Endometrial microvascular endothelial cells (primary cell): ENCODE results near the gene UBE2QL1. TPM values are rescaled to one million over a fixed set of nuclear protein-coding genes. Genes with fewer than 3 reads are reported as not detected.

Source experiments
- in situ Hi-C: cut with HindIII; loops from 2 replicates; pipeline ENCODE4 v1.10.0; 2017; ENCODE audit warnings: low sequenced_read_pairs, low pct_unique_long_range_greater_than_20kb; ENCODE audit errors: inconsistent ontology term
- total RNA-seq: library from RNA; depleted of rRNA; stranded (reverse); fragments of >200 nt; gene quantifications from one replicate; pipeline ENCODE4 v1.2.3, GENCODE V29; 2015; ENCODE audit errors: inconsistent ontology term

Gene UBE2QL1
- total RNA-seq, 1 donor from 2014 or later = under 0.01 TPM

DNA sequence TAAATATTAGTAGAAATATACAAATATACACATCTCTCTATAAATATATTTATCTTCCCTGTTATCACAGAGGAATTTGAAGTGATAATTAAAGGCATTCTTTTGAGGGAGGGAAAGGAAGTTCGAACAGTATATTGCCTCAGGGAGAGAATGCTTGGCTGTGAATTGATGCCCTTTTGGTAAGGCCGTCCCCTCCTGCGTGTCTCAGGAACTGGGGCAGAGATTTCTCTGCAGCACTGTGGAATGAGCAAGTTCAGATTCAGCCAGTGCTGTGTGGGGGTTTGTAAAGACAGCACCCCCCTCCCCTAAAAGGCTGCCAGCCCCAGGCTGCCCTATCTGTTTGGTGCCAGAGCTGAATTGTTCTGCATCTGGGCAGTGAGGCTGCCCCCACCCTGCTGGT lies 42.0 kb downstream of the UBE2QL1 start:
- in situ Hi-C loops = no loop called here

DNA sequence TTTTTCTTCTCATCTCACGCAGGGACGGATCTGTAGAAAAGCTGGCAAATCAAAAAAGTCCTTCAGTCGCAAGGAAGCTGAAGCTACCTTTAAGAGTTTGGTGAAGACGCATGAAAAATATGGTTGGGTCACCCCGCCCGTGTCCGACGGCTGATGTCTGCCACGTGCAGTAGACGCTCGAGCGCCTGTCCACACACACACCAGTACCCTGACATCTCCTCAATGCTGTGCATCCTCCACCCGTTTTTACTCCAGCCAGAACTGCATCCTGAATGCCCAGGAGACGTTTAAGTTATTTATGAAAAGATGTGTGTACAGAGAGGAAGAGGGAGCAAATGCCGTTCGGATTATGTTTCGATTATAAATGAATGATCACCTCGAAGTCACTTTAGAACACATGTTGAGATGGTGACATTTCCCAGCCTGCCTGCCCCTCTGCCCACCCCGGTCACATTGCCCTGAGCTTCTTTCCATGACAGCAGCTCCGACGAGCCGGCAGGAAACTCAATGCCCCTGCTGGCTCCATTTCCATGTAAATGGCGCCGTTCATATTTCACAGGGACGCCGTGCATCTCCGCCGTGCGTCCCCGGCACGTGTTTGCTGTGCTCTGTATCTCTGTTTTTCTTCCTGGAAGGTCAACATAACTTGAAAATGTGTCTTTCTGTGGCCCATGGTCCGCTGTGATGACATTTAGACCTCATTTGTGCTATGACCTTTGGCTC lies 42.7 kb downstream of the UBE2QL1 start:
- in situ Hi-C loops = no loop called here

DNA sequence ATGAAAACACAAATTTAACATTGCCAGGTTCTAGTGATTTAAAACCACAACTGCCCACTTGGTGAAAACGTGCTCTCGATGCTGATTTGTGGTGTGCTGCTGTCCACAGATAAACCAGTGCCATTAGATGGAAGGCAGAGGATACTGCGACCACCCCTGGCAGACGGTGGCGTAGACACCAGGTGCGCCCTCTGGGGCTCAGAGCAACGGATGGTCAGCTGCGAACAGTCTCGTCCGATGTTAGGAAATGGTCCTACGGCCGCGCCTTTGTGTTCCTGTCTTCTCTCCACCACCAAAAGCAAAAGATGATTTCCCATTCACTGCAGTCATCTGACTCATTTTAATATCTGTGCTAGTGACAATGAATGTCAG lies 43.2 kb downstream of the UBE2QL1 start:
- in situ Hi-C loops = no loop called here

DNA sequence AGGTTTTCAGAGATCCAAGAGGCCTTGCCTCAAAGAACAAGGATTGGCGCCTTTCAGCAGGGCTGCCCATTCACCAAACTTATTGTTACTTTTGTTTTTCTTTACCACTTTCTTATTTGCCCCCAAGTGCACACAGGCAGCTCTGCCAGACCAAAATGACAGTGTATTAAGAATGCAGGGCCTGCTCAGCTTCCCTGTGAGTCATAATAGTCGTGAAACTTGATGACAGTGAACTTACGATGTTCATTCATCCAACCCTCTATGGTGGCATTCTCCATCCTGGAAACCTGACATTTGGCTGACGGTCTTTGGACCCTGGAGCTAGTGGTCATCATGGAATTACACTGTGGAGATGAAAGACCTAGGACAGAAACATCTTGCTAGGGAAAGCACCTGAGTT lies 44.3 kb downstream of the UBE2QL1 start:
- in situ Hi-C loops = no loop called here

DNA sequence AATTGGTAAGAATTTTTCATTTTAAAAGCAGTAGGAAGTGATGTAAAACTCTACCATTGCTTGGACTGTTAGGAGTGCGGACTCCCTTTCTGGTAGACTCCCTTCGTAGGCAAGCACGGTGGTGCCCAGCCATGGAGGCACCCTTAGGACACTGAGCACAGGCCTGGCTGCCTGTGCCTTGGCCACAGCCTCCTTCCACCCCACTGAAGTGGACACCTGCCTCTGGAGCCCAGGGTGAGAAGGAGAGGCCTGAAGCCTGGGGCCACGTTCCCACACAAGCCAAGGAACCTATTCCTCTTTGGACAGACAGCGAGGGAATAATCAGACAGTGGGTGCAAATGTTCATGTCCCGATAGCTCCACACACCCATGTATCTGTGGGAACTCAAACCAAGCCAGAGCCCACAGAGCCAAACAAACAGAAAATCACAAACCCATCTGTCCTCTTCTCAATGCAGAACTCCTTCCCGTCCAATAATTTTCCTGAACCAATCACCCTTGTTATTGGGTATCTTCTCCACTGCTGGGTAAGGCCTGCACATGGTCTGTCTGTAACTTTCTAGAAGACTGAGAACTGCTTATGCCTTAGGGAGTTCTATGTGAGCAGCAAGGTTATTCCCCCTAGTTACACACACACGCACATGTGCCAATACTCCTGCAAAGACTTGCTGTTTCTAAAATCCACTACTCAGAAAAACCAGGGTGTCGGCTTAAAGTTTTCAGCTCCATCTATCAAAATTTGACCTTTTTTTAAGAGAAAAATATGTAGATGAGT lies 45.2 kb downstream of the UBE2QL1 start:
- in situ Hi-C loops = no loop called here

DNA sequence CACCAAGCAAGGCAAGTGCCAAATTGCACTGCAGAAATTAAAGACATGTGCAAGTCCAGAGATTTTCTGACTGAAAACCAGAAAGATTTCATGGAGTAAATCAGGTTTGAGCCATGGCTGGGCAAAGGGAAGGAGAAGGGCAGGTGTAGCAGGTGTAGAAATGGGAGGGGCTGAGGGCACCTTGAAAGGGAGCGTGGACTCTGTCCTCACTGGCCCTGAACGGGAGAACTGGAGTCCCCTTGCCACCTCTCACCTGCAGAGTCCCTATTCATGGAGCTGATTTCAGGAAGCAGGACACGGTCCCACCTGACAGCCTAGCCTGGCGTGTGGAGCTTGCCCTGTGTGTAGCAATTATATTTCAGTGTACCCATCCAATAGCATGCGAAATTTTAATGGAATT lies 46.3 kb downstream of the UBE2QL1 start:
- in situ Hi-C loops = no loop called here

DNA sequence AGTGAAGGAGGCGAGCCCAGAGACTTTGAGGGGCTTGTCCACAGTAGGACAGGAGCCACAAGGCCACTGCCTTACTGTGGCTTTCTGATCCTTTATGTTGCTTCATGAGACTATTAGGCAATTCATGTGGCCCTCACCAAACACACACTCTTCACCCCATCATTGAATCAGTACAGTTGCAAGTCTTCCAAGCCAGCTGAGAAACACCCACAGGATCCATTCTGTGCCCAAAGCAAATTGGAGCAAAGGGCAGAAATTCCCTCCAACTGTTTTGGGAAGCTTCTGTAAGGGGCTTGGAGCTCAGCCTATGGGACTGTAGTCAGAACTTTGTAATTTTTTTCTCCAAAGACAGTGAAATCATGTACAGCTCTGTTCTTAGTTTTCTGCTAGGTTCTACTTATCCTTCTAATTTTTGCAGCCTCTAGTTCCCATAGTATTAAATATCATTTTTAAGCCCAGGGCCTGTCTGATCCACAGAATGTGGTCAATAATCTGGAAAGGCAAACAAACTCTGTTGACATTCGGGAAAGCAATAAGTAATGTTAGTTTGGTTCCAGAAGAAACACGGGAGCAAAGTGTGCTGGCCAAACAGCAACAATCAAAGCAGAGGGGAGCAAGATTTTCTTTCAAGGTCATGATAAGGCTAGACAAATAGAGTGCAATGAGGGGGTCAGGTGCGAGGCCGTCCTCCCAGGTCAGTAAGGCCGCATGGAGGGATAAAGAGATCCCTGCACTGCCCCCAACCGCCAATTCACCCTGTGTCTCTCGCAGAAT lies 47.0 kb downstream of the UBE2QL1 start:
- in situ Hi-C loops = no loop called here

DNA sequence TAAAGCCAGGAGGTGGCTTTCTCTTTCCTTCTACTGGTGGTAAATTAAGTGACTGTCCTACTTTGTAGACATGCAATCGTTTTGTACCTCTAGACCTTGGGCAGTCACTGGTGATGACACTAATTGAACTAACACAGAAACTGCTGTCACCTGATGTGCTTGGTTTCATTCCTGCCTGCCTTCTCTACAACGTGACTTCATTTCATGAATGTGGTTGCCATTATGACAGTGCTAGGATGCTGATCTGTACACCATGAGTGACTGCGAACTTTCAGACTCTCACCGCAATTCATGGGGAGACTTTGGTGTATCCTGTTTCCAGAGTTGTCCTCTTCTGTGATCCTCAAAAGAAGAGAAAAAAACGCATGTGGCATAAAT lies 47.5 kb downstream of the UBE2QL1 start:
- in situ Hi-C loops = no loop called here

DNA sequence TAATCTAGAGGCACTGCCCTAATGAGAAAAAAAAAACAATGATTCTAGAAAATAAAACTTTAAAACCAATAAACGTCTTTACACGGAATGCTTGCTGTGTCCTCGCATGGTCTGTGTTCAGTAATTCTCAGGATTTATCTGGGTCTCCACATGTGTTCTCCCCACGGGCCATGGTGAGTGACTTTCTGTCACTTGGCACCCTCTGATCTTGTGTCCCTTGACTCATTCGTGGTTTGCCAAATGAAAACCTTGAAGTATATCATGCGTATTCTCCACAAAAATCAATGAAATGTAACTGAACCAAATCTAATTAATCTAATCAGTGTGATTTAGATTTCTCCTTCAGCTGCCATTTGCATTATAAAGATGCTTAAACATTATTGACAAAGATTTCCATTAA lies 48.0 kb downstream of the UBE2QL1 start:
- in situ Hi-C loops = no loop called here

DNA sequence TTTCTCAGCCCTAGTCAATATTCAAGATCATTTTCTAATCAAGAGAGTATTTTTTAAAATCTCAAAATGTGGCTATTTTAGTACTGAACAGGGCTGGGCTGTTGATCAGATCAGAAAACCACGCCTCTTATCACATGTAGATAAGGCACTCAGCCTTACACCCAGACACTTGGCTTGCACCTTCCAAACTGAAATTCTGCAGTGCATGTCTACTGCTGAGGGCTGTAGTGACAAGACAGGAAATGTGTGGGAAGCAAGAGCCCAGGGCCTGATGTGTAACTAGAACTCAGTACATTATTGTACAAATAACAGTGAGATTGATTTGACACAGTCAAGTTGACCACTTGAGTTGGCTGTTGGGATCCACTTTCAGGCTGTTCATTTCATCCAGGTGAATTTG lies 48.6 kb downstream of the UBE2QL1 start:
- in situ Hi-C loops = no loop called here

DNA sequence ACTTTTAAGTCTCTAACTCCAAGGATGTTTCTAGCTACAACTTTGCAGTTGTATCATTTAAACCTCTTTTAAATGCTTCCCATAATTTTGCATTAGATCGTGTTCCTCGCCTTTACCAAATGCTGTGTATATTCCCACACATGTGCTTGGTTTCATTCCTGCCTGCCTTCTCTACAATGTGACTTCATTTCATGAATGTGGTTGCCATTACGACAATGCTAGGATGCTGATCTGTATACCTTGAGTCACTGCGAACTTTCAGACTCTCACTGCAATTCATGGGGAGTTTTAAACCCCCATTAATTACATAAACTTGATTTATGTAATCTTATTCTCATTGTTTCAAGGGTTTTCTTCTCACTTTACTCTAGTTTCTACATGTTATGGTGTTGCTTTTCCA lies 50.3 kb downstream of the UBE2QL1 start:
- in situ Hi-C loops = no loop called here

DNA sequence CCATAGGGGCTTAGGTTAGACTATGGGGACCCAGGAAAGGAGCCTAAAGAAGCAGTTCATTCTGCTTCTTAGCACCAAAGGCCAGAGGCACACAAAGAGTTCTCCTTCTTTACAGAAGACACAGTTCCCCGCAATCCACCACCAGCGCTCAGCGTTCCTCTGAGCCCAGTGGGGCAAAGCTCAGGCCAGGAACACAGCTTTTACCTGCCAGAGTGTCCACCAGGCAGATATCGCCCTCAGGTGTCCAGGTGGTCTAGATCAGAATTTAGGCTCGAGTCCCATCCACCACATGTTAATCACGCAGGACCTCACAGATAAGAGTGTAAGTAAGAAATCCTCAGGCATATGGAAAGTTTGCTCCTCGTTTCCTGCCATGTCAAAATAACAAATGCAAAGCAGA lies 53.0 kb downstream of the UBE2QL1 start:
- in situ Hi-C loops = no loop called here

DNA sequence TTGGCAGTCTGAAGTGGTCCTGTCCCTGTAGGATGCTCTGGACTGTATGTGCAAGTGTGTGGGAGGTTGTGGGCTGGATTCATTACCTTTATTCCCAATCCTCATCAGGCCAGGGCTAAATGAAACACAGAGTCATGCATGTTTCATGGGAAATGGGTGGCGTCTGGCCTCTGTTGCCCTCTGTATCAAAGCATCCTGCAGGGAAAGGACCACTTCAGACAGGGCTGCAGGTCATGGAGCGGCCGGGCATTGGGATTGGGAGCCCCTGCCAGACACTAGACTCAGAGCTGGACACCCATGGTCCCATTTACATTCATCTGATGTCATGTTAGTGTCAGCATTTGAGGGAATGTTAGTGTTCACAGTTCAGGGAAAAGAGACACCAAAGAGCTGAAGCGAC lies 53.8 kb downstream of the UBE2QL1 start:
- in situ Hi-C loops = no loop called here

DNA sequence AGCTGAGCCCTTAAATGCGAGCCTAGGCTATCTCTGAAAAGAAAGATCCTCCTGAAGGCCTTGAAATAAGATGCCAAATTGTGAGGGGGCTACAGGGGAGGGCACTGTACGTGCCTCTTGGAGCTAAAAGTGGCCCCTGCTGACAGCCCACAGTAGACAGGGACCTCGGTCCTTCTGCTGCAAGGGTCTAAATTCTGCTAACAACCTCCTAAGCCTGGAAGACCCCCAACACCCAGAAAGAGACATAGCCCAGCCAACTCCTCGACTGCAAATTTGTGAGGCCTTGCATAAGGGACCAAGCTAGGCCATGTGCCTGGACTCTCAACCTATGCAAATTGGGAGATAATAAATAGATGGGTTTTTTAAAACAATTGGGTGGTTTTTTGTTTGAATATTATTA lies 54.7 kb downstream of the UBE2QL1 start:
- in situ Hi-C loops = no loop called here

DNA sequence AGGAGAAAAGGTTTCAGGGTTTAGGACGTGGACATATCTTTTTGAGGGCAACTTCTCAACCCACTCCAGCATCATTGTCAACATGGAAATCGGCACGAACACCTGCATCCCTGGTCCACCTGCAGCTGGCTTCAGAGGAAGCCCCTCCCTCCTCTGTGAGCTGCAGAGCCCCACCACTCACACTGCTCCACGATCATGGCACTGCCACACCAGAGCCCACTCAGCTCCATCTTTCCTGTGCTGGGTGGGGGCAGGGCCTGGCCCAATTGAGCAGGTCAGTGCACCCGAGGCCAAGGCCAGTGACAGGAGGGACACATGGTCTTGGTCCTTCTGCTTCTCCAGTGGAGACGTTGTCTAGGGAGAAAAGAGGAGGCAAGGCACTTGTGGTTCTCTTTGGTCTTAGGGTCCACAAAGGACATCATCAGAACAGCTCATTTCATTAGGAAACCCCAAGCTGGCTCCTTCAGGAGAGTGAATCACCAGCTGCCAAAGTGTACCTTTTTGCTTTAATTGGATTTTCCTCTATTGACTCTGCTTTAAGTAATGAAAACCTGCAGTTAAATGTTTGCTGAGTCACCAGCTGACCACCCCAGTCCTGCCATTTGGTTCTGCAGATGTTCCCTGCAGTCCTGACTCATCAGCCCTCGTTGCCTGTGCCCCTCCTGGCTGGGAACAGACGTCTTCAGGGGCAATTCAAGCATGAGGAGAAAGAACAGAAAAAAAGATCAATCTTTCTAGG lies 56.2 kb downstream of the UBE2QL1 start:
- in situ Hi-C loops = no loop called here

DNA sequence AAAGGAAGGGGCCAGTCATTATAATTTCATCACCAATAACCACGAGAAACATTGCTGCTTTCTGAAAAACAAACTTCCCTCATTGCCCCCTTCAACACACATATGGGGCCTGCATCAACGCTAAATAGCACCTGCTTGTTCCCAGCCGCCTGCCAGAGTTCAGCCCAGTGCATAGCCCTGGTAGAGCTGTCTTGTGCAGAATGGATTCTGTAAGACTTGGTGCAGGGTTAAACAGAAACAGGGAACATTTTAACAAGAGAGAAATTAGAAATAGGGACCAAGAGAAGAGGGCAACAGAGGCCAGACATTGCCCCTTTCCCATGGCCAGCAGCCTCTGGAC lies 56.7 kb downstream of the UBE2QL1 start:
- in situ Hi-C loops = no loop called here

DNA sequence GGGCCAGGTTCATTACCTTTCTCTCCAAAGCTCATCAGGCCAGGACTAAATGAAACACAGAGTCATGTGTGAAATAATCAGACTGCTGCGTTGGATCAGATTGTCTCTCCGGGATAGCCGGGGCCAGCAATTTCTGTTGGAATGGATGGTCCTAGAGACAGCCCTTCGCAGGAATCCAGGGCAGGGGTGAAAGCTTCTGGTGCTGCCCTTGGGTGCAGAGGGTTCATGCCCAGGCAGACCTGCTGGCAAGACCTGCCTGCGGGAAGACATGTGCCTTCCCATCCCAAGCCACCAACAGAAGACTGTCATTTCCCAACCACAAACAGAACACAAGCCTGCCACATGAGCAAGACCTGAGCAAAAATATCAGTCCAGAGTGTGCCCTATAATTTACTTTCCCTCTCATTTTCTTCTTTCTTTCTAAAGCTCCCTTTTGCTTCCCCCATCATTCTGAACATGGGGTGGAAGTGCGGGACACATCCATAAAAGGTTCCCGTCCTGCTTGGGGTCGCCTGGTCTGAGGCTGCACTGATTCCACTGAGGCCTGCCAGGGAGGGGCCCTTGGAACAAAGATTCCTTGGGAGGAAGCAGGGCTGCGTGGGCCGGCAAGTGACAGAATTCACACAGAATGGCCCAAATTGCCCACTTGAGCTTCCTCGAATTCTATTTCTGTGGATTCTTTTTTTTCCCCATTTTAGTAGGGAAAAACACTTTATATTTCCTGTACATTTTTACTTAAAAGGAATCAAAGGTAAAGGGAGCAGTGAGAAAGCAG lies 57.3 kb downstream of the UBE2QL1 start:
- in situ Hi-C loops = no loop called here

DNA sequence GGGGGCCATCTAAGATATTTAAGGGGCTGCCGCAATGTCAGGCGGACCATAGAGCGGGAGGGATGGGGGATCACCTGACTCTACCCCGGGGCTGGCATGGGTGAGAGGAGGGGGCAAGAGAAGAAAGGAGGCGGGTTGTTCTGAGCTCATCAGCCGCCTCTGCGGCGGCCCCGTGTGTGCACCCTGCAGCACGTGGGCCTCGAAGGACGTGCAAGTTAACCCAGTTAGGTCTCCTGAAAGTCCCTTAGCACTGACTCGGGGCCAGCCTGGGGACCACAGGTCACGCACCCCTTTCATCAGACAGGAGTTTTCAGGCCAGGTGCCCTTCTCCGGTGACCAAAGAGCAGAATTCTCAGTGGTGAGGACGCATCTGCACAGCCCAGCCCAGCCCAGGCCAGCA lies 58.0 kb downstream of the UBE2QL1 start:
- in situ Hi-C loops = no loop called here

DNA sequence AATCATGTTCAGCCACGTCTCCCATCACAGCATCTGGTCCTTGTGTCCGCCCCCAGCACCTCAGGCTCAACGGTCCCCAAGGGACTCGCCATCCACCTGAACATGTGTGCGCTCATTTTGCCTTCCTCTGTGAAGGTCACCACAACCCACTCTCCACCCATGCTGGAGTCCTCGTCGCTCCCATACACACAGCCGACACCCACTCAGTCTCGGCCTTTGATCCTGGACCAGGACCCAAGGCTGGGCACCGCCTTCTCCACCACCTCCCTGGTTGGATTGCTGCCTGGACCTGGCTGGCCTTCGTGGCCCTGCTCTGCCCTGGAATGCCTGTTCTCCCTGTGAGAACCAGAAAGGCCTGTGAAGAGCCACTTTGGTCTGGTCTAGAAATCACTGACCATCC lies 60.3 kb downstream of the UBE2QL1 start:
- in situ Hi-C loops = no loop called here
